ENCODE results near the gene FLRT3.

Gene FLRT3

DNA sequence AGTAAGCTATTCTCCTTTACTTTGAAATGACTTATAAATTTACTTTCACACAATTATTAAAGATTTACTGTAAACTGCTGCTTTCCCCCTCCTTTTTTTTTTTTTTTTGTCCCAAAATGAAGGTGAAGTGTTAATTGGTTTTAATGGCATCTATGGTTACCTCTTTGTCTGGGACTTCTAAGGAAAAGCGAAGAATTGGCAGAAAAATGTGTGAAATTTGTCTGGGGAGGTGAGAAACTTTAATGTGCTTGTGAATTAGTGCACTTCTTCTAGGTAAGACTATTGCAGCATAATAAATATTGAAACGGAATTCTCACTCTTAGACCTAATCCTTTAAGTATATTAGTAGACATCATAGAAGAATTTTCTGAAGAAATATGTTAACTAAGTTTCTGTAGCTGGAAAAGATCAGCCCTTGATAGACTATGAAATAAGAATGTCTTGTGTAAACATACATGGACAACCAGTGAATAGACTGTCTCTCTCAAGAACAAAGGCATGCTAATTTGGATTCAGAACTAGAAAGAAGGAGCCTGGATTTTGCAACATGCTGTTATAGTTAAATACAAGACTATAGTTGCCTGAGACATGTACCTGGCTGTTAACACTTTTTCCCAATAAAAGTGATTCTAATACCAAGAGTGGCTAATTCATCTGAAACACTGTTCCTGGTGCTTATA lies 23.9 kb downstream of the FLRT3 start:
- no peak for FAIRE-seq

- FAIRE-seq: no peak
These were observed 25.4 kb downstream of the FLRT3 start for GRCh38 chr20:14312001-14312400.

DNA sequence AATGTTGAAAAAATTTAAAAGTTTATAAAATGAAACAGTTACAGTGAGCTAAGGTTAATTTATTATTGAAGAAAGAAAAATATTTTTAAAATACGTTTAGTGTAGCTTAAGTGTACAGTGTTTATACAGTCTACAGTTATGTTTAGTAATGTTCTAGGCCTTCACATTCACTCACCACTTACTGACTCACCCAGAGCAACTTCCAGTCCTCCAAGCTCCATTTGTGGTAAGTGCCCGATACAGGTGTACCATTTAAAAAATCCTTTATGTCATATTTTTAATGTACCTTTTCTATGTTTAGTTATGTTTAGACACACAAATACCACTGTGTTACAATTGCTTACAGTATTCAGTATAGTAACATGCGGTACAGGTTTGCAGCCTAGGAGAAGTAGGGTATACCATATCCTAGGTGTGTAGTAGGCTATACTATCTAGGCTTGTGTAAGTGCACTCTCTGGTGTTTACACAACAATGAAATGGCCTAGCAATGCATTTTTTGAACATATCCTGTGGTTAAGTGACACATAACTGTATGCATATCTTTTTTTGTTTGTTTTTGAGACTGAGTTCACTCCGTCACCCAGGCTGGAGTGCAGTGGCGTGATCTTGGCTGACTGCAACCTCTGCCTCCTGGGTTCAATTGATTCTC lies 26.3 kb downstream of the FLRT3 start:
- no peak for FAIRE-seq

- no peak for FAIRE-seq
These were observed 29.5 kb downstream of the FLRT3 start for GRCh38 chr20:14307956-14308355.

DNA sequence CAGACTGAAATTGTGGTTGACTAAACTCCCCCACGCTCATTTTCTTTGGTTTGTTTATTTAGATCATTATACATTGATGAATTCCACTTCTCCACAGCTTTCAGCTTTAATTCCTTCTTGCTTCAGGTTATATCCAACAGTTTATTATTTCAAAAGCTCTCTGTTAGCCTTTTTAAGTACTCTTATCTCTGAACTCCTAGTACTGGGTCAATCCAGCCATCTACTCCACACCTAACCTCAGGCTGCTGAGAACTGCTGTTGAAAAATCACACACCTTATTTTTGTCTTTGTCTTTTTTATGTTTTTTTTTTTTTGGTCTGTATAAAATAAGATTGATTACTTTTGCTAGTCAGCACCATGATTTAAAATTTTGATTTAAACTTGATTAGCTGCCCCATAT lies 32.9 kb downstream of the FLRT3 start:
- no peak for FAIRE-seq

GRCh38 chr20:14303651-14304050 lies 33.8 kb downstream of the FLRT3 start:
- FAIRE-seq: no peak

- no peak for FAIRE-seq
These were observed 34.3 kb downstream of the FLRT3 start for GRCh38 chr20:14303106-14303505.

DNA sequence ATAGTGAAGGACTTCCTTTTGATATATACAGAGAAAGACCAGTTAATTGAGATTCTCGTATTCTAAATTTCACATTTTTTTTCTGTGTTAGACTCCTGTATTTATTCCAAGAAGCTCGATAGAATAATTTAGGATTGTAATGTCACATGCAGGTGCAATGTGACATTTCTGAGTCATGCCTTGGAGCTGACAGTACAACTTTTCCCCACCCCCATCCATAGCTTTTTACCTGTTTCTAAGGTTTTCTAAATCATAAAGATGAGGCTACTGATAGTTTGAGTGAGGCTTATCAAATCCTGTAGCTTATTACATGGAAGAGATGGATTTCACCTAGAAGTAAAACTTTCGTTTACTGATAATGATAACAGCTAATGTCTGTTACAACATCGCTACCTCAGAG lies 37.6 kb downstream of the FLRT3 start:
- no peak for FAIRE-seq

GRCh38 chr20:14295770-14296309 lies 41.6 kb downstream of the FLRT3 start:
- FAIRE-seq: no peak

DNA sequence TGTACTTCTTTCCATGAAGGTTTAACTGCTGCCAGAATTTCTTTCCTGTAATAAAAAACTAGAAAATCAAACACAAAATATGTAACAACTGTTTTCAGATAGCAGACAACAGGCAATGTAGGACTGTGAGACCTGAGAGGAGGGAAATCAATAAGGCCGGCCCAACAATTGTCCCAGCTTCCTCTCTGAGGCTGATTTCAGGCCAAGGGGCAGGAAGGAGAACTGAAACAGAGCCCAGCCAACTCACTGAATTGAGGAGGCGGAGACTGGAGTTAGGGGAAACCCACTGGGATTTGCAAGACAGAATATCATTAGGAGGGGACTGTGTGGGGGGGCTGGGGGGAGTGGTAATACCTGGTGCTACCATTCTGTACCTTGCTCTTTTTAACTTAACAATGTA lies 42.2 kb downstream of the FLRT3 start:
- FAIRE-seq: no peak

DNA sequence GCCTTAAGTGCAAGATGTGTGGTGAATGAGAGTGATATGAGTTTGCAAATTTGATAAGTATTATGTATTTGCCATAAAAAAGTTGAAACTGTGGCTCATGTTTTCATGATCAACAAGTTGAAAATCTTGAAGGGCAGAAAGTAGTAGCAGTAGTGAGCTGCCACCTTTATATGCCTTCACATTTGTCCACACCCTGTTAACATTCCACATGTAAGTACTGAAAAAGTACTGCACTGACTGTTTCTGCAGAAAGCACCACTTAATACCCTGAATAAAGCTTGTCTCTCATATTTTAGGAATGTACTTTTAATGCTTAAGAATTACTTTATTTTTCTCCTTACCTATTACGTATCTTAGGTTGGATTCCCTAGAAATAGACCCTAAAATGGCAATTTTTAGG lies 45.9 kb downstream of the FLRT3 start:
- no peak for FAIRE-seq

- FAIRE-seq: no peak
These were observed 48.8 kb downstream of the FLRT3 start for GRCh38 chr20:14288341-14289330.

- no peak for FAIRE-seq
These were observed 53.0 kb downstream of the FLRT3 start for GRCh38 chr20:14284443-14284842.

- no peak for FAIRE-seq
These were observed 55.3 kb downstream of the FLRT3 start for GRCh38 chr20:14282140-14282539.
